HG03354 (cell line): ENCODE results near the gene SLC30A7.

Experiments used
- ATAC-seq: cut with Tn5 transposase; IDR thresholded peaks from one replicate; pipeline ENCODE4 v1.9.1; 2021; ENCODE audit warnings: mild to moderate bottlenecking; ENCODE audit not compliant: unreplicated experiment, poor library complexity, severe bottlenecking

The SLC30A7 gene

GRCh38 chr1:101008229-101008834, 112.4 kb downstream of the SLC30A7 start:
- ATAC-seq: no peak

- ATAC-seq: no peak
These were observed 117.9 kb downstream of the SLC30A7 start for GRCh38 chr1:101013776-101014175.

- ATAC-seq: no peak
These were observed 121.6 kb downstream of the SLC30A7 start for GRCh38 chr1:101017448-101017847.

- no peak for ATAC-seq
These were observed 126.4 kb downstream of the SLC30A7 start for GRCh38 chr1:101022294-101022693.

DNA sequence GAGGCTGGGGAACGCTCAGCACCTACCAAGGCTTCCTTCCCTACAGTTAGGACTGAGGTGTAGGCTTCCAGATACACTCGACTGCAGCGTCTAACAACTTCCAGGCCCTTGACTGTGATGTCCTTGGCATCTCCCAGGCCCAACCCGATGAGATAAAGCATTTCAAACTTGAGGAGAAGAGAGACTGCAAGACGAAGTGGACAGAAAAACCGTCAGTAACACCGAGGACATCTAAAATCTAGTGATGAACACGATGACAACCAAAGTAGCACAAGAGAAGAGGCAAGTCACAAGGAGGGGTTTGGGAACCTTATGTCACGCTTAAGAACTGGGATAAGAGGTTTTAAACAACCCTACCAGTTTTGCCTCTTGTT, 129.4 kb downstream of the SLC30A7 start:
- ATAC-seq: peak; percentile 25

GRCh38 chr1:101025657-101026429, 130.0 kb downstream of the SLC30A7 start, which contains the start of gene DPH5:
DPH5 (minus strand) TSS chr1:101025784; CDS start chr1:101025443, 341 bp downstream.
- ATAC-seq: peak; percentile 89

- ATAC-seq: no peak
These were observed 130.5 kb downstream of the SLC30A7 start for GRCh38 chr1:101026430-101026788.

DNA sequence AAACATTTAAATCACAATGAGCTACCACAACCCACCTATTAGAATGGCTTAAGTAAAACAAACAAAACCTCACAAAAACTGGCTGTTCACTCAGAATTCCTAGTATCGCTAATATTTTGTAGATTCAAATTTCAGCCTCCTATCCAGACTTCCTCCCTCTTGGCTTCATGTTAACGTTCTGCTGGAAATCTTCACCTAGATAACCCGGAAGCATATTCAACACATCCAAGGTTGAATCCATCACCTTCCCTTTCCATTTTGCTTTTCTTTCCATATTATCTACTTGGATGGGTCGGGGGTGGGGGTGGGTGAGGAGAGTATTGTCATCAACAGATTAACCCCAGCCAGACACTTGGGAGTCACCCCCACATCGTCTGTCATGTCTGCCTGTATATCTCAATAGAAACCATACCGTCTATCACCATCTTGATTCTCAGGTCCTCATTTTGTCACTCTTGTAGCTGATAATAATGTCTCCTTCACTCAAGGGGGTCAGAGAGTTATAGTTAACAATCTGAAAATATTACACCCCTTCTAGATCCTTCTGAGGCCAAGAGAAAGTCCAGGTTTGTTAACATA, 131.4 kb downstream of the SLC30A7 start:
- ATAC-seq: no peak

DNA sequence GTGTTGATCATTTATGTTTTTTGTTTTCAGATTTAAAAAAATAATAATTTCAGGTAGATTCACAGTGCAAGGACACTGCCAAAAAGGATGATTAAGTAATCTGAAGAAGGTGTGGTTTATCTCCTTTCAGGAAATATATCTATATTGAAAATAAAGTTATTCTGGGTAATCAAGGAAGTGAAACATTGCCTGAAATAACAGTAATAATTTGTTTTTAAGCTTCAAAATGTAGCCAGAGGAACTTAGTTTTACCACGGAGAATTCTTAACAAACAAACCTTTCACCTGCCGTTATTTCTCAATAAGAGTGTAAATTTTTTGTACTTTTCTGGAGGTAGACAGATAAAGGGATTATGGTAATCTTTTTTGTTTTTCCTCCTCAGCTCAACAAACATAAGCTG, 132.6 kb downstream of the SLC30A7 start:
- ATAC-seq: no peak

DNA sequence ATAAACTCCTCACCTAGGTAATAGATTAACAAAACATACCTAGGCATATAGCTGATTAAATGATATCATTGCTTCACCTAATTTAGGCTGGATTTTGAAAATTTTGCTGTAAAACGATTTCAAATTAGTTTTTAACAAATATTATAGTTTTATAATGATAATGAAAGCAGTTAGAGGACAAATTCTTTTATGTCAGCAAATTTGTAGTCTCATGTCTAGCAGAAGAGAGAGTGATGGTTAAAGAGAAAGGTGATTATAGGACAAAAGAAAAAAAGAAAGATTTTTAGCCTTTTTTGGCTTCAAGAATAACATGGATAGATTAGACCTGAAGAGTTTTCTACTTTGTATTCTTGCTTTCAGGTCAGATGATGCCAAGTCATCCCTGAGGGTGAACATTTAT, 133.3 kb downstream of the SLC30A7 start:
- ATAC-seq: no peak

- no peak for ATAC-seq
These were observed 135.0 kb downstream of the SLC30A7 start for GRCh38 chr1:101030881-101031280.
